Mesendoderm (in vitro differentiated cells): Measurements from ENCODE around the gene ZNF79.
A peak's percentile ranks its signal among the peaks of the same experiment; 100 is the strongest.

Source experiments
- DNase-seq: peaks from one replicate; pipeline ENCODE4 v3.0.0; 2013
- H2AK5ac ChIP-seq: 2 replicates; pipeline ENCODE4 v1.6.1; 2013; ENCODE audit warnings: low read length, inconsistent platforms
- H2BK120ac ChIP-seq: 2 replicates; pipeline ENCODE4 v1.6.1; 2013; ENCODE audit warnings: low read depth, mild to moderate bottlenecking, low read length, moderate library complexity, mixed read lengths
- H2BK15ac ChIP-seq: replicated peaks from 2 replicates; pipeline ENCODE4 v1.6.1; 2013; ENCODE audit warnings: low read depth, mild to moderate bottlenecking, moderate library complexity
- H2BK5ac ChIP-seq: 2 replicates; pipeline ENCODE4 v1.6.1; 2013; ENCODE audit warnings: low read length, inconsistent platforms
- H3K18ac ChIP-seq: 2 replicates; pipeline ENCODE4 v1.6.1; 2013; ENCODE audit warnings: mild to moderate bottlenecking, low read length, mixed read lengths
- H3K23ac ChIP-seq: one replicate; pipeline ENCODE4 v1.6.1; 2013; ENCODE audit warnings: low read length
- H3K27ac ChIP-seq: 2 replicates; pipeline ENCODE4 v1.5.1; 2013; ENCODE audit warnings: low read depth, mild to moderate bottlenecking, inconsistent platforms, low read length, moderate library complexity
- H3K27me3 ChIP-seq: 2 replicates; pipeline ENCODE4 v1.6.1; 2013; ENCODE audit warnings: low read length, control low read depth, mild to moderate bottlenecking, inconsistent platforms; ENCODE audit not compliant: insufficient read depth, poor library complexity
- H3K36me3 ChIP-seq: 2 replicates; pipeline ENCODE4 v1.6.1; 2013; ENCODE audit warnings: low read length, inconsistent platforms; ENCODE audit not compliant: control insufficient read depth, insufficient read depth
- H3K4ac ChIP-seq: one replicate; pipeline ENCODE4 v1.6.1; 2013; ENCODE audit warnings: low read depth, mild to moderate bottlenecking, low read length, moderate library complexity
- H3K4me1 ChIP-seq: 2 replicates; pipeline ENCODE4 v1.6.1; 2013; ENCODE audit warnings: low read depth, low read length, inconsistent platforms; ENCODE audit not compliant: control insufficient read depth
- H3K4me2 ChIP-seq: 2 replicates; pipeline ENCODE4 v1.6.1; 2013; ENCODE audit warnings: low read length
- H3K4me3 ChIP-seq: 2 replicates; pipeline ENCODE4 v1.5.1; 2013; ENCODE audit warnings: mild to moderate bottlenecking, low read length
- H3K56ac ChIP-seq: one replicate; pipeline ENCODE4 v1.6.1; 2013; ENCODE audit warnings: low read length
- H3K79me1 ChIP-seq: 2 replicates; pipeline ENCODE4 v1.6.1; 2013; ENCODE audit warnings: low read length, inconsistent platforms
- H3K79me2 ChIP-seq: 2 replicates; pipeline ENCODE4 v1.6.1; 2013; ENCODE audit warnings: mild to moderate bottlenecking, low read length; ENCODE audit not compliant: control insufficient read depth, insufficient read depth
- H3K9ac ChIP-seq: 2 replicates; pipeline ENCODE4 v1.6.1; 2013; ENCODE audit warnings: low read length, inconsistent platforms
- H4K5ac ChIP-seq: one replicate; pipeline ENCODE4 v1.6.1; 2013; ENCODE audit warnings: low read length
- H4K8ac ChIP-seq: one replicate; pipeline ENCODE4 v1.6.1; 2013; ENCODE audit warnings: low read depth, mild to moderate bottlenecking, control low read depth, low read length, moderate library complexity
- WGBS: extraction: QIAGEN DNeasy Blood & Tissue Kit; methylation state at CpG from one replicate; pipeline ENCODE4 v1.1.7; 2013; ENCODE audit warnings: low lambda C conversion rate, missing lambda C conversion rate; ENCODE audit not compliant: insufficient coverage; ENCODE audit errors: extremely low coverage; 5-methylcytosine and 5-hydroxymethylcytosine counted together

Gene ZNF79

GRCh38 chr9:127390248-127390545 lies 34.0 kb upstream of the ZNF79 start:
- H3K27ac ChIP-seq: no peak overlapping the region
- no peak for DNase-seq
- H3K79me2 ChIP-seq: no peaks in the 10 kb centered on the region
- H3K36me3 ChIP-seq: no peaks in the 10 kb centered on the region
- no peaks in the 10 kb centered on the region for H3K27me3 ChIP-seq
- no peak overlapping the region for H2BK15ac ChIP-seq
- H3K23ac ChIP-seq: no peak overlapping the region
- H3K4me3 ChIP-seq: no peak overlapping the region
- H3K4me1 ChIP-seq: no peaks in the 10 kb centered on the region
- no peak overlapping the region for H3K18ac ChIP-seq
- H3K4ac ChIP-seq: no peak overlapping the region
- no peak overlapping the region for H3K4me2 ChIP-seq
- no peak overlapping the region for H4K5ac ChIP-seq
- no peaks in the 10 kb centered on the region for H3K79me1 ChIP-seq
- H2BK5ac ChIP-seq: no peak overlapping the region
- H4K8ac ChIP-seq: no peak overlapping the region
- no peak overlapping the region for H3K56ac ChIP-seq
- no peak overlapping the region for H2BK120ac ChIP-seq
- no peak overlapping the region for H3K9ac ChIP-seq
- H2AK5ac ChIP-seq: no peak overlapping the region
- no CpG with 5 or more reads among the region's 2 CpGs for WGBS

GRCh38 chr9:127390563-127390962 lies 33.6 kb upstream of the ZNF79 start:
- Histone ChIP-seq H2BK120ac (no peak overlapping the region), H3K9ac (no peak overlapping the region), H2AK5ac (no peak overlapping the region), H3K4ac (no peak overlapping the region), H3K4me3 (no peak overlapping the region), H3K79me1 (no peaks in the 10 kb centered on the region), H2BK15ac (no peak overlapping the region), H3K4me2 (no peak overlapping the region), H3K23ac (no peak overlapping the region), H3K4me1 (no peaks in the 10 kb centered on the region), H4K8ac (no peak overlapping the region), H4K5ac (no peak overlapping the region), H3K36me3 (no peaks in the 10 kb centered on the region), H3K27me3 (no peaks in the 10 kb centered on the region), H3K79me2 (no peaks in the 10 kb centered on the region), H3K56ac (no peak overlapping the region), H2BK5ac (no peak overlapping the region), H3K18ac (no peak overlapping the region), H3K27ac (no peak overlapping the region)
- no CpG with 5 or more reads among the region's 5 CpGs for WGBS
- DNase-seq: peak; percentile 31

- H3K23ac ChIP-seq: no peak overlapping the region
- H3K36me3 ChIP-seq: no peaks in the 10 kb centered on the region
- no peak for DNase-seq
- no peak overlapping the region for H3K56ac ChIP-seq
- no peaks in the 10 kb centered on the region for H3K79me1 ChIP-seq
- H2BK120ac ChIP-seq: no peak overlapping the region
- no peak overlapping the region for H3K18ac ChIP-seq
- no peak overlapping the region for H3K27ac ChIP-seq
- H3K9ac ChIP-seq: no peak overlapping the region
- H3K4me3 ChIP-seq: no peak overlapping the region
- no peak overlapping the region for H4K8ac ChIP-seq
- no peak overlapping the region for H2AK5ac ChIP-seq
- no peak overlapping the region for H4K5ac ChIP-seq
- H3K79me2 ChIP-seq: no peaks in the 10 kb centered on the region
- no peak overlapping the region for H2BK15ac ChIP-seq
- no CpG with 5 or more reads among the region's 5 CpGs for WGBS
- H3K4me2 ChIP-seq: no peak overlapping the region
- peaks cover 3% of the 10 kb centered on the region for H3K4me1 ChIP-seq
- no peaks in the 10 kb centered on the region for H3K27me3 ChIP-seq
- no peak overlapping the region for H2BK5ac ChIP-seq
- no peak overlapping the region for H3K4ac ChIP-seq
Observed at GRCh38 chr9:127392166-127392565, 32.0 kb upstream of the ZNF79 start.

GRCh38 chr9:127392976-127393375 lies 31.2 kb upstream of the ZNF79 start:
- Histone ChIP-seq H3K4me1 (peaks cover 3% of the 10 kb centered on the region), H2BK5ac (no peak overlapping the region), H3K4ac (no peak overlapping the region), H2BK120ac (no peak overlapping the region), H3K4me3 (no peak overlapping the region), H3K9ac (no peak overlapping the region), H2AK5ac (no peak overlapping the region), H3K79me2 (no peaks in the 10 kb centered on the region), H3K27me3 (no peaks in the 10 kb centered on the region), H3K23ac (no peak overlapping the region), H3K36me3 (no peaks in the 10 kb centered on the region), H2BK15ac (no peak overlapping the region), H3K79me1 (no peaks in the 10 kb centered on the region), H3K56ac (no peak overlapping the region), H4K5ac (no peak overlapping the region), H3K18ac (no peak overlapping the region), H3K4me2 (no peak overlapping the region), H4K8ac (no peak overlapping the region), H3K27ac (no peak overlapping the region)
- WGBS: no CpG with 5 or more reads among the region's 5 CpGs
- DNase-seq: no peak

GRCh38 chr9:127393645-127394044 lies 30.5 kb upstream of the ZNF79 start:
- no peak overlapping the region for H3K4me3 ChIP-seq
- H3K23ac ChIP-seq: no peak overlapping the region
- H3K79me2 ChIP-seq: peaks cover 2% of the 10 kb centered on the region
- H2BK5ac ChIP-seq: no peak overlapping the region
- no CpG with 5 or more reads among the region's 2 CpGs for WGBS
- no peak overlapping the region for H2BK15ac ChIP-seq
- H3K4me2 ChIP-seq: no peak overlapping the region
- H2AK5ac ChIP-seq: no peak overlapping the region
- peak; percentile 22 for DNase-seq
- H3K18ac ChIP-seq: no peak overlapping the region
- H3K79me1 ChIP-seq: peaks cover 2% of the 10 kb centered on the region
- no peak overlapping the region for H3K9ac ChIP-seq
- H4K5ac ChIP-seq: no peak overlapping the region
- no peak overlapping the region for H3K4ac ChIP-seq
- H3K36me3 ChIP-seq: no peaks in the 10 kb centered on the region
- no peak overlapping the region for H4K8ac ChIP-seq
- H3K56ac ChIP-seq: no peak overlapping the region
- H3K4me1 ChIP-seq: peaks cover 3% of the 10 kb centered on the region
- no peaks in the 10 kb centered on the region for H3K27me3 ChIP-seq
- H2BK120ac ChIP-seq: no peak overlapping the region
- no peak overlapping the region for H3K27ac ChIP-seq

GRCh38 chr9:127395497-127396252 lies 28.5 kb upstream of the ZNF79 start:
- no peak overlapping the region for H3K4me3 ChIP-seq
- H2BK120ac ChIP-seq: no peak overlapping the region
- no peak for DNase-seq
- no peaks in the 10 kb centered on the region for H3K27me3 ChIP-seq
- no peak overlapping the region for H4K5ac ChIP-seq
- H2BK15ac ChIP-seq: no peak overlapping the region
- no peak overlapping the region for H3K4ac ChIP-seq
- no peak overlapping the region for H4K8ac ChIP-seq
- no peak overlapping the region for H3K23ac ChIP-seq
- peak overlapping the region; percentile 67 for H3K4me2 ChIP-seq
- no peaks in the 10 kb centered on the region for H3K36me3 ChIP-seq
- no peak overlapping the region for H2AK5ac ChIP-seq
- peak overlapping the region; percentile 32 for H3K9ac ChIP-seq
- H3K79me2 ChIP-seq: peaks cover 2% of the 10 kb centered on the region
- peaks cover 5% of the 10 kb centered on the region for H3K79me1 ChIP-seq
- H3K18ac ChIP-seq: no peak overlapping the region
- WGBS: no CpG with 5 or more reads among the region's 7 CpGs
- H3K56ac ChIP-seq: no peak overlapping the region
- H3K4me1 ChIP-seq: peaks cover 3% of the 10 kb centered on the region
- H2BK5ac ChIP-seq: no peak overlapping the region
- no peak overlapping the region for H3K27ac ChIP-seq
